Astrocyte (in vitro differentiated cells and primary cell): Measurements from ENCODE around the gene NPW.

Experiments
- EZH2 ChIP-seq: IDR thresholded peaks from 2 replicates; pipeline ENCODE4 v1.6.1; 2012; ENCODE audit warnings: mild to moderate bottlenecking, low read length, inconsistent platforms; ENCODE audit not compliant: insufficient read depth
- TF ChIP-seq, protein P1 (sequence below): IDR thresholded peaks from 2 replicates; pipeline ENCODE4 v1.5.1; 2011; ENCODE audit warnings: low read depth, mild to moderate bottlenecking, inconsistent platforms, low read length, moderate library complexity; ENCODE audit not compliant: insufficient read depth

DNA sequence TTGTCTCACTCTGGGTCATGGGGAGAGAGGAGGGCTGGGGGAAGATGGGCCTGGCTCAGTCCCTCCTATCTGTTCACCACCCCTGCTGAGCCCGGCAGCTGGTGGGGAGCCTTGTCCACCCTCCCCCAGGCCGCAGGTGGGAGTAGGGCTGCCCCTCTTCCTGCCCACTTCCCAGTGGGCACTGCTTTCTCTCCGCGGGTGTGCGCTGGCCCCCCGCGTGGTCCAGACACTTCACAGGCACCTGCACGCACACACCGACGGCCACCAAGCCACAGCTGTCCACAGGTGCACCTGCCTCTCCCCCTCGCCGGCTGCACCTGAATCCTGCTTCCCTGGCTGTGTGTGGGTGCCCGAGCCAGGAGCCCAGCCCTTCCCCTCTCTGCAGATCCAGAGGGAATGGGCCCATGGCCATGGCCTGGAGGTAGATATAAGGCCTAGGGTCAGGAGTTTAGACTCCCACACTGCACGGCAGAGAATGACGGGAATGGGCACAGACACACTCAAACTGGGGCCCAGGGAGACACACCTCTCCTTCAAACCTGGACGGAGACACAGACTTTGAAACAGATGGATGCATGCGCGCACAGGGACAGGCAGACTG, 9.1 kb downstream of the NPW start:
- TF ChIP-seq, protein P1, sequence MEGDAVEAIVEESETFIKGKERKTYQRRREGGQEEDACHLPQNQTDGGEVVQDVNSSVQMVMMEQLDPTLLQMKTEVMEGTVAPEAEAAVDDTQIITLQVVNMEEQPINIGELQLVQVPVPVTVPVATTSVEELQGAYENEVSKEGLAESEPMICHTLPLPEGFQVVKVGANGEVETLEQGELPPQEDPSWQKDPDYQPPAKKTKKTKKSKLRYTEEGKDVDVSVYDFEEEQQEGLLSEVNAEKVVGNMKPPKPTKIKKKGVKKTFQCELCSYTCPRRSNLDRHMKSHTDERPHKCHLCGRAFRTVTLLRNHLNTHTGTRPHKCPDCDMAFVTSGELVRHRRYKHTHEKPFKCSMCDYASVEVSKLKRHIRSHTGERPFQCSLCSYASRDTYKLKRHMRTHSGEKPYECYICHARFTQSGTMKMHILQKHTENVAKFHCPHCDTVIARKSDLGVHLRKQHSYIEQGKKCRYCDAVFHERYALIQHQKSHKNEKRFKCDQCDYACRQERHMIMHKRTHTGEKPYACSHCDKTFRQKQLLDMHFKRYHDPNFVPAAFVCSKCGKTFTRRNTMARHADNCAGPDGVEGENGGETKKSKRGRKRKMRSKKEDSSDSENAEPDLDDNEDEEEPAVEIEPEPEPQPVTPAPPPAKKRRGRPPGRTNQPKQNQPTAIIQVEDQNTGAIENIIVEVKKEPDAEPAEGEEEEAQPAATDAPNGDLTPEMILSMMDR, result no peak
- TF ChIP-seq EZH2, result no peak
